ENCODE data around the gene TMUB1. TPM values are rescaled to one million over a fixed set of nuclear protein-coding genes. Genes with fewer than 3 reads are reported as not detected.

Gene TMUB1
- total and polyA plus RNA-seq, 9 of the 15 experiments (the other 6 are each of a cell fraction or from before 2014, with no cell fraction given), result 0.14 to 241 (median 74.1) TPM

DNA sequence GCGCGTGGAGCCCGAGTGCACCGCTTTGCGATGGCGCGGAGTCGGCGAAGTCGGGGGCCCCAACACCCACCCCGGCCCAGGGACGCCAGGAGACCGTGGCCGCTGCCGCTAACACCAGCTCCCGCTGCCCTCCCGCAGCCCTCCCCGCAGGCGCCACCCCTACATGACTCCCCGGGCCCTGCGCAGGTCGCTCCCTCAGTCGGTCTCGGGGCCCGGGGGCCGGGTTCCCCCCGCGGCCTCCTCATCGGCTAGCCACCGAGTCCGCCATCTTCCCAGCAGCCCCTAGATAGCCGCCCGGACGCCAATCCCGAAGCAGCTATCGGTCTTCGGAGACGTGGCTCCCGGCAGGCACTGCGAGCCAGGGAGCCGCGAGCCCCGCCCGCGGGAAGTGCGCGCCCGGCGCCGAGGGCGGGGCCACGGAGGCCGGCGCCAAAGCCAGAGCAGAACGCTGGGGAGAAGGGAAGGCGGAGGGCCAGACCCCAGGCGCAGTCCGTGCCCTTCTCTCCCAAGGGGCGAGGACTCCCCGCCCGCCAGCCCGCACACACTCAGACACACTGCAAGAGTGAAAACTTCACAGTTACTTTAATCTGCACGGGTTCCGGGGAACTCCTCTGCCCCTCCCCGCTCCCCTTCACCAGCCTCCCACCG, 2.6 kb downstream of the TMUB1 start, which contains the start of gene FASTK (continued):
- TF ChIP-seq, protein P1, sequence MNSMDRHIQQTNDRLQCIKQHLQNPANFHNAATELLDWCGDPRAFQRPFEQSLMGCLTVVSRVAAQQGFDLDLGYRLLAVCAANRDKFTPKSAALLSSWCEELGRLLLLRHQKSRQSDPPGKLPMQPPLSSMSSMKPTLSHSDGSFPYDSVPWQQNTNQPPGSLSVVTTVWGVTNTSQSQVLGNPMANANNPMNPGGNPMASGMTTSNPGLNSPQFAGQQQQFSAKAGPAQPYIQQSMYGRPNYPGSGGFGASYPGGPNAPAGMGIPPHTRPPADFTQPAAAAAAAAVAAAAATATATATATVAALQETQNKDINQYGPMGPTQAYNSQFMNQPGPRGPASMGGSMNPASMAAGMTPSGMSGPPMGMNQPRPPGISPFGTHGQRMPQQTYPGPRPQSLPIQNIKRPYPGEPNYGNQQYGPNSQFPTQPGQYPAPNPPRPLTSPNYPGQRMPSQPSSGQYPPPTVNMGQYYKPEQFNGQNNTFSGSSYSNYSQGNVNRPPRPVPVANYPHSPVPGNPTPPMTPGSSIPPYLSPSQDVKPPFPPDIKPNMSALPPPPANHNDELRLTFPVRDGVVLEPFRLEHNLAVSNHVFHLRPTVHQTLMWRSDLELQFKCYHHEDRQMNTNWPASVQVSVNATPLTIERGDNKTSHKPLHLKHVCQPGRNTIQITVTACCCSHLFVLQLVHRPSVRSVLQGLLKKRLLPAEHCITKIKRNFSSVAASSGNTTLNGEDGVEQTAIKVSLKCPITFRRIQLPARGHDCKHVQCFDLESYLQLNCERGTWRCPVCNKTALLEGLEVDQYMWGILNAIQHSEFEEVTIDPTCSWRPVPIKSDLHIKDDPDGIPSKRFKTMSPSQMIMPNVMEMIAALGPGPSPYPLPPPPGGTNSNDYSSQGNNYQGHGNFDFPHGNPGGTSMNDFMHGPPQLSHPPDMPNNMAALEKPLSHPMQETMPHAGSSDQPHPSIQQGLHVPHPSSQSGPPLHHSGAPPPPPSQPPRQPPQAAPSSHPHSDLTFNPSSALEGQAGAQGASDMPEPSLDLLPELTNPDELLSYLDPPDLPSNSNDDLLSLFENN (IDR thresholded peaks at IDR 0.05; ENCODE audit: low read depth in 2 of 2, low read length in 2 of 2), result no peak
- TF ChIP-seq BHLHE40 (IDR thresholded peaks at IDR 0.05; ENCODE audit: low read length) (no peak; the same call in 1 of the 2 replicates), TOE1 (IDR thresholded peaks at IDR 0.05; ENCODE audit: borderline replicate concordance) (no peak), TOE1 (CRISPR knock-in tag; IDR thresholded peaks at IDR 0.05; ENCODE audit: borderline replicate concordance, low read depth) (no peak), ZNF24 (IDR thresholded peaks at IDR 0.05) (no peak), ZNF316 (IDR thresholded peaks at IDR 0.05) (no peak), ATF3 (IDR thresholded peaks at IDR 0.05) (no peak), ATF3 (CRISPR knock-in tag; conservative IDR thresholded peaks at IDR 0.05) (no peak), ZNF75A (CRISPR knock-in tag; IDR thresholded peaks at IDR 0.05) (peak; percentile 4; the same call in 1 of the 2 replicates), ZFP36 (IDR thresholded peaks at IDR 0.05; ENCODE audit: low read depth, low read length, partially characterized antibody) (no peak), PURB (CRISPR knock-in tag; IDR thresholded peaks at IDR 0.05; ENCODE audit: low read depth) (no peak), ARID3A (IDR thresholded peaks at IDR 0.05; ENCODE audit: borderline replicate concordance, low read depth, low read length) (no peak), ZNF184 (CRISPR knock-in tag; IDR thresholded peaks at IDR 0.05) (no peak), HMG20A (CRISPR knock-in tag; conservative IDR thresholded peaks at IDR 0.05) (no peak), SIRT6 (IDR thresholded peaks at IDR 0.05; ENCODE audit: low read depth, low read length) (no peak), ZNF224 (CRISPR knock-in tag; IDR thresholded peaks at IDR 0.05) (no peak), ZBED1 (IDR thresholded peaks at IDR 0.05) (peak; percentile 60; the same call in 1 of the 2 replicates), TEAD2 (tag; IDR thresholded peaks at IDR 0.05) (no peak), SP2 (IDR thresholded peaks at IDR 0.05; ENCODE audit: extremely low read depth, low read depth, low read length, poor library complexity, severe bottlenecking) (no peak), GTF2A2 (tag; IDR thresholded peaks at IDR 0.05) (0 out of 2 replicates have a peak, but pooled peaks have one; percentile 43), ZC3H8 (IDR thresholded peaks at IDR 0.05) (no peak), ZBTB7A (IDR thresholded peaks at IDR 0.05; ENCODE audit: borderline replicate concordance, control insufficient read depth, low read depth, low read length) (peak; percentile 40; the same call in 1 of the 2 replicates), ZNF140 (CRISPR knock-in tag; IDR thresholded peaks at IDR 0.05) (no peak), NFATC3 (IDR thresholded peaks at IDR 0.05) (no peak)

Measured in K562 (cell line).